Measurements from ENCODE around the gene SNRPN. TPM values are rescaled to one million over a fixed set of nuclear protein-coding genes. Genes with fewer than 3 reads are reported as not detected.

The SNRPN gene
- total and polyA plus RNA-seq, 9 donors: 109 to 223 (median 152) TPM

GRCh38 chr15:25022233-25022632 is 67.4 kb downstream of the SNRPN start:
- Histone ChIP-seq H3K27ac (no peak overlapping the region), H3K4me1 (ENCODE audit: insufficient read depth) (no peaks in the 10 kb centered on the region), H3K27me3 (no peaks in the 10 kb centered on the region), H3K9me3 (peaks cover 0 to 16% of the 10 kb centered on the region in 2 donors), H3K36me3 (no peaks in the 10 kb centered on the region), H3K4me3 (no peak overlapping the region)
- WGBS, 3 donors: 79 to 81% (median 80%) methylated on average over 2 of the region's 2 CpGs
- no peak for DNase-seq
- intact Hi-C loops (cut with DNase I): loop anchor here in 2 of 4 donors (10.0 kb wide), 2 partner anchors 53 to 57 kb away; no protein-coding TSS in a partner anchor
- TF ChIP-seq, protein P1, sequence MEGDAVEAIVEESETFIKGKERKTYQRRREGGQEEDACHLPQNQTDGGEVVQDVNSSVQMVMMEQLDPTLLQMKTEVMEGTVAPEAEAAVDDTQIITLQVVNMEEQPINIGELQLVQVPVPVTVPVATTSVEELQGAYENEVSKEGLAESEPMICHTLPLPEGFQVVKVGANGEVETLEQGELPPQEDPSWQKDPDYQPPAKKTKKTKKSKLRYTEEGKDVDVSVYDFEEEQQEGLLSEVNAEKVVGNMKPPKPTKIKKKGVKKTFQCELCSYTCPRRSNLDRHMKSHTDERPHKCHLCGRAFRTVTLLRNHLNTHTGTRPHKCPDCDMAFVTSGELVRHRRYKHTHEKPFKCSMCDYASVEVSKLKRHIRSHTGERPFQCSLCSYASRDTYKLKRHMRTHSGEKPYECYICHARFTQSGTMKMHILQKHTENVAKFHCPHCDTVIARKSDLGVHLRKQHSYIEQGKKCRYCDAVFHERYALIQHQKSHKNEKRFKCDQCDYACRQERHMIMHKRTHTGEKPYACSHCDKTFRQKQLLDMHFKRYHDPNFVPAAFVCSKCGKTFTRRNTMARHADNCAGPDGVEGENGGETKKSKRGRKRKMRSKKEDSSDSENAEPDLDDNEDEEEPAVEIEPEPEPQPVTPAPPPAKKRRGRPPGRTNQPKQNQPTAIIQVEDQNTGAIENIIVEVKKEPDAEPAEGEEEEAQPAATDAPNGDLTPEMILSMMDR (IDR thresholded peaks at IDR 0.05): no peak
- TF ChIP-seq POLR2A (IDR thresholded peaks at IDR 0.05) (no peak), EP300 (IDR thresholded peaks at IDR 0.05) (no peak)

Small RNA genes lying within 50 kb of the gene (small RNA-seq; reads per million reads assigned to genes)
- gene AC090602.1: not detected
- not detected for gene AC124312.4
- not detected for gene AC124312.5

Other genes with a start within 250 kb of the SNRPN start
- gene SNURF, start within 50 bp of the SNRPN start, total RNA-seq: 10 to 100 TPM in 6 of 7 donors, 1 to 10 TPM in 1; 9.2 to 37.0 (median 25.0) TPM
- gene SNURF, start within 50 bp of the SNRPN start, polyA plus RNA-seq: 10 to 100 TPM in 1 of 2 donors, 1 to 10 TPM in 1; 3.9 to 54.8 TPM